Measurements from ENCODE around the gene MAP2K6. TPM values are rescaled to one million over a fixed set of nuclear protein-coding genes. Genes with fewer than 3 reads are reported as not detected.

Gene MAP2K6
- total RNA-seq, 1 donor from 2014 or later = 10.3 TPM

DNA sequence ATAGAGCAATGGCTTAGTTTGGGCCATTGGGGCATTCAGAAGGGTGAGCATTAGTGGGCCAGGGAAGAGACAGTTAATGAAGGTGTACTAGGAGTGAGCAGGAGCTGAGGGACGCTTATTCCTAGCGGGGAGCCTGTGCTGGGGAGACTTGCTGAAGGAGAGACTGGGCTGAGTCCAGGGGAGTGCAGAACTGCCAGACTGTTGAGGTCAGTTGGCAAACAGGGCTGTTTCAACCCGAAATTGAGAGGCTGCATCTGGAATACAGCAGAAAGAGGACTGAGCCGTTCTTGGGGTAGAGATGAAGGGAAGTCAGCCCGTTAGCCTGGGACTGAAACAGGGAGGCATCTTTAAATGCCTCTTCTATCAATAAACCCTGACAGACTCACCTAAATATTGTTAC is 33.2 kb downstream of the MAP2K6 start:
- Histone ChIP-seq H3K36me3 (no peaks in the 10 kb centered on the region), H3K27ac (no peak overlapping the region), H3K4me1 (peaks cover 5% of the 10 kb centered on the region), H3K4me3 (no peak overlapping the region), H3K9me3 (no peaks in the 10 kb centered on the region), H3K27me3 (no peaks in the 10 kb centered on the region)
- intact Hi-C loops (cut with DNase I) = no loop called here
- TF ChIP-seq, protein P1, sequence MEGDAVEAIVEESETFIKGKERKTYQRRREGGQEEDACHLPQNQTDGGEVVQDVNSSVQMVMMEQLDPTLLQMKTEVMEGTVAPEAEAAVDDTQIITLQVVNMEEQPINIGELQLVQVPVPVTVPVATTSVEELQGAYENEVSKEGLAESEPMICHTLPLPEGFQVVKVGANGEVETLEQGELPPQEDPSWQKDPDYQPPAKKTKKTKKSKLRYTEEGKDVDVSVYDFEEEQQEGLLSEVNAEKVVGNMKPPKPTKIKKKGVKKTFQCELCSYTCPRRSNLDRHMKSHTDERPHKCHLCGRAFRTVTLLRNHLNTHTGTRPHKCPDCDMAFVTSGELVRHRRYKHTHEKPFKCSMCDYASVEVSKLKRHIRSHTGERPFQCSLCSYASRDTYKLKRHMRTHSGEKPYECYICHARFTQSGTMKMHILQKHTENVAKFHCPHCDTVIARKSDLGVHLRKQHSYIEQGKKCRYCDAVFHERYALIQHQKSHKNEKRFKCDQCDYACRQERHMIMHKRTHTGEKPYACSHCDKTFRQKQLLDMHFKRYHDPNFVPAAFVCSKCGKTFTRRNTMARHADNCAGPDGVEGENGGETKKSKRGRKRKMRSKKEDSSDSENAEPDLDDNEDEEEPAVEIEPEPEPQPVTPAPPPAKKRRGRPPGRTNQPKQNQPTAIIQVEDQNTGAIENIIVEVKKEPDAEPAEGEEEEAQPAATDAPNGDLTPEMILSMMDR (IDR thresholded peaks at IDR 0.05) = no peak
- no peak for TF ChIP-seq POLR2A (IDR thresholded peaks at IDR 0.05)
- no peak for TF ChIP-seq POLR2AphosphoS5 (IDR thresholded peaks at IDR 0.05; ENCODE audit: insufficient read depth in 1 of 2, low read depth in 1 of 2)
- no peak for DNase-seq (ENCODE audit: extremely low spot score in 2 of 2)

- Histone ChIP-seq H3K36me3 (no peaks in the 10 kb centered on the region), H3K27me3 (no peaks in the 10 kb centered on the region), H3K9me3 (no peaks in the 10 kb centered on the region), H3K4me3 (no peak overlapping the region), H3K4me1 (peaks cover 5% of the 10 kb centered on the region), H3K27ac (no peak overlapping the region)
- TF ChIP-seq POLR2A (IDR thresholded peaks at IDR 0.05) = no peak
- TF ChIP-seq, protein P1 (IDR thresholded peaks at IDR 0.05) = no peak
- TF ChIP-seq POLR2AphosphoS5 (IDR thresholded peaks at IDR 0.05; ENCODE audit: insufficient read depth in 1 of 2, low read depth in 1 of 2) = no peak
- intact Hi-C loops (cut with DNase I) = no loop called here
- no peak for DNase-seq (ENCODE audit: extremely low spot score in 2 of 2)
Observed at GRCh38 chr17:69448431-69449102, 34.1 kb downstream of the MAP2K6 start.

DNA sequence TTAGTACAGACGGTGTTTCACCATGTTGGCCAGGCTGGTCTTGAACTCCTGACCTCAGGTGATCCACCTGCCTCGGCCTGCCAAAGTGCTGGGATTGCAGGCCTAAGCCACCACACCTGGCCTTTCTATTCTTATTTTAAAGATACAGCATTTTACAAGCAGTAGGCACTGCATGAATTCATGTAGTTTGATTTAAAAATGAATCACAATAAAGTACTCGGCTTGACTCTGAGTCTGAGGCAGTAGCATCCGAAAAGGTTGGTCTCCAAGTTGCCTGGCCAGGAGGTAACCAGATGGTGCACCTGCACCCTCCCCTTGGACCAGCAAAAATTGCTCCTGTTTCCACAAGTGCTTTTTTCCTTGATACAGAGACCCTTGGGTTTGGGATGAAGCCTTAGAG is 35.6 kb downstream of the MAP2K6 start:
- DNase-seq (ENCODE audit: extremely low spot score in 2 of 2) = no peak
- intact Hi-C loops (cut with DNase I) = no loop called here
- no peaks in the 10 kb centered on the region for H3K27me3 ChIP-seq
- TF ChIP-seq, protein P1 (IDR thresholded peaks at IDR 0.05) = no peak
- TF ChIP-seq POLR2AphosphoS5 (IDR thresholded peaks at IDR 0.05; ENCODE audit: insufficient read depth in 1 of 2, low read depth in 1 of 2) (no peak), POLR2A (IDR thresholded peaks at IDR 0.05) (no peak)
- H3K9me3 ChIP-seq = no peaks in the 10 kb centered on the region
- H3K36me3 ChIP-seq = no peaks in the 10 kb centered on the region
- H3K4me1 ChIP-seq = peaks cover 5% of the 10 kb centered on the region
- no peak overlapping the region for H3K27ac ChIP-seq
- H3K4me3 ChIP-seq = no peak overlapping the region

GRCh38 chr17:69450918-69451317 is 36.4 kb downstream of the MAP2K6 start:
- H3K36me3 ChIP-seq = no peaks in the 10 kb centered on the region
- no peaks in the 10 kb centered on the region for H3K27me3 ChIP-seq
- H3K9me3 ChIP-seq = no peaks in the 10 kb centered on the region
- H3K4me1 ChIP-seq = peaks cover 5% of the 10 kb centered on the region
- no peak overlapping the region for H3K27ac ChIP-seq
- DNase-seq (ENCODE audit: extremely low spot score in 2 of 2) = no peak
- intact Hi-C loops (cut with DNase I) = no loop called here
- no peak overlapping the region for H3K4me3 ChIP-seq
- TF ChIP-seq POLR2A (IDR thresholded peaks at IDR 0.05) (no peak), POLR2AphosphoS5 (IDR thresholded peaks at IDR 0.05; ENCODE audit: insufficient read depth in 1 of 2, low read depth in 1 of 2) (no peak)
- TF ChIP-seq, protein P1 (IDR thresholded peaks at IDR 0.05) = no peak
